ENCODE measurements around the gene TBC1D8.

The TBC1D8 gene

GRCh38 chr2:101135412-101136296, 15.5 kb downstream of the TBC1D8 start:
- DNase-seq (ENCODE audit: low spot score): no peak

GRCh38 chr2:101133492-101134100, 17.6 kb downstream of the TBC1D8 start:
- no peak for DNase-seq (ENCODE audit: low spot score)

- DNase-seq (ENCODE audit: low spot score): no peak
Observed at GRCh38 chr2:101132202-101132601, 19.0 kb downstream of the TBC1D8 start.

- no peak for DNase-seq (ENCODE audit: low spot score)
Observed at GRCh38 chr2:101130081-101130480, 21.1 kb downstream of the TBC1D8 start.

- no peak for DNase-seq (ENCODE audit: low spot score)
Observed at GRCh38 chr2:101127319-101128056, 23.7 kb downstream of the TBC1D8 start.

- no peak for DNase-seq (ENCODE audit: low spot score)
Observed at GRCh38 chr2:101125808-101126207, 25.4 kb downstream of the TBC1D8 start.

GRCh38 chr2:101125374-101125773, 25.8 kb downstream of the TBC1D8 start:
- DNase-seq (ENCODE audit: low spot score): no peak

GRCh38 chr2:101124643-101125366, 26.4 kb downstream of the TBC1D8 start:
- DNase-seq (ENCODE audit: low spot score): no peak

- no peak for DNase-seq (ENCODE audit: low spot score)
Observed at GRCh38 chr2:101123795-101124471, 27.2 kb downstream of the TBC1D8 start.

- DNase-seq (ENCODE audit: low spot score): no peak
Observed at GRCh38 chr2:101121174-101121573, 30.0 kb downstream of the TBC1D8 start.

GRCh38 chr2:101120124-101120996, 30.8 kb downstream of the TBC1D8 start:
- DNase-seq (ENCODE audit: low spot score): no peak

GRCh38 chr2:101119431-101119830, 31.8 kb downstream of the TBC1D8 start:
- DNase-seq (ENCODE audit: low spot score): no peak

- no peak for DNase-seq (ENCODE audit: low spot score)
Observed at GRCh38 chr2:101116841-101117552, 34.2 kb downstream of the TBC1D8 start.

GRCh38 chr2:101116348-101116747, 34.8 kb downstream of the TBC1D8 start:
- DNase-seq (ENCODE audit: low spot score): no peak

- no peak for DNase-seq (ENCODE audit: low spot score)
Observed at GRCh38 chr2:101115664-101116063, 35.5 kb downstream of the TBC1D8 start.

GRCh38 chr2:101114815-101115214, 36.4 kb downstream of the TBC1D8 start:
- peak; percentile 40 for DNase-seq (ENCODE audit: low spot score)

GRCh38 chr2:101114268-101114783, 36.9 kb downstream of the TBC1D8 start:
- no peak for DNase-seq (ENCODE audit: low spot score)

GRCh38 chr2:101113441-101114267, 37.5 kb downstream of the TBC1D8 start:
- no peak for DNase-seq (ENCODE audit: low spot score)

- DNase-seq (ENCODE audit: low spot score): no peak
Observed at GRCh38 chr2:101112772-101113157, 38.4 kb downstream of the TBC1D8 start.
